Breast epithelium (tissue), 4 donors: Measurements from ENCODE around the gene RTL10. TPM values are rescaled to one million over a fixed set of nuclear protein-coding genes. Genes with fewer than 3 reads are reported as not detected.
A peak's percentile ranks its signal among the peaks of the same experiment; 100 is the strongest.
"Not testable (repeated sequence)": the region's sequence is repeated elsewhere in the genome, so short reads cannot be mapped to it uniquely, and the experiment has no call there.

ENCODE experiments used
- DNase-seq, 2 donors: peaks; one replicate each; pipeline ENCODE4 v3.0.0-alpha.2; 2019; ENCODE audit warnings: low spot score in 2 of 2
- H3K27ac ChIP-seq, 2 donors: fragments of 200-600 bp; sonication (generic) in 1 of 2; one replicate each; pipeline ENCODE4 v1.5.1; 2016 to 2019; ENCODE audit warnings: mild to moderate bottlenecking in 1 of 2
- H3K27me3 ChIP-seq, 2 donors: fragments of 200-600 bp; sonication (generic) in 1 of 2; one replicate each; pipeline versions ENCODE4 v1.5.1 to v1.6.0; 2017 to 2019; ENCODE audit warnings: control low read depth in 1 of 2, mild to moderate bottlenecking in 1 of 2
- H3K36me3 ChIP-seq: fragments of 200-600 bp; one replicate; pipeline ENCODE4 v1.5.1; 2019
- H3K4me1 ChIP-seq, 2 donors: fragments of 200-600 bp; sonication (generic); one replicate each; pipeline ENCODE4 v1.5.1; 2016 to 2019; ENCODE audit warnings: control low read depth in 1 of 2
- H3K4me3 ChIP-seq, 3 donors: fragments of 200-600 bp; sonication (generic); 1 replicate in 2 of 3; 2 replicates in 1 of 3; pipeline ENCODE4 v1.5.1; 2016 to 2019; ENCODE audit warnings: mild to moderate bottlenecking in 3 of 3, moderate library complexity in 2 of 3
- H3K9me3 ChIP-seq, 2 donors: fragments of 200-600 bp; sonication (generic) in 1 of 2; one replicate each; pipeline ENCODE4 v1.5.1; 2016 to 2019; ENCODE audit warnings: control low read depth in 1 of 2
- POLR2A ChIP-seq: fragments of 450-650 bp; IDR thresholded peaks from one replicate; pipeline ENCODE4 v1.6.1; 2016; ENCODE audit warnings: antibody characterized with exemption, mild to moderate bottlenecking, moderate library complexity
- POLR2AphosphoS5 ChIP-seq, 3 donors: sonication (generic); formaldehyde crosslinking; IDR thresholded peaks; one replicate each; pipeline ENCODE4 v1.6.1; 2017; ENCODE audit warnings: antibody characterized with exemption in 3 of 3
- intact Hi-C: fragments of 100-400 bp; cut with DNase I; formaldehyde crosslinking; loops from one replicate; pipeline ENCODE4 v1.15.1; 2023; ENCODE audit warnings: low total_unique reads
- total RNA-seq, 3 donors: library from RNA; depleted of rRNA; stranded (reverse); fragments of >200 nt; gene quantifications; one replicate each; pipeline ENCODE4 v1.1.0, GENCODE V29; 2016
- TF ChIP-seq, protein P1 (sequence below), 3 donors: fragments of 450-650 bp; IDR thresholded peaks; one replicate each; pipeline ENCODE4 v1.5.1; 2016 to 2017; ENCODE audit warnings: antibody characterized with exemption in 3 of 3, mild to moderate bottlenecking in 3 of 3, moderate library complexity in 3 of 3

RTL10 gene
- total RNA-seq, 3 donors from 2014 or later, result 6.7 to 21.5 (median 14.1) TPM

DNA sequence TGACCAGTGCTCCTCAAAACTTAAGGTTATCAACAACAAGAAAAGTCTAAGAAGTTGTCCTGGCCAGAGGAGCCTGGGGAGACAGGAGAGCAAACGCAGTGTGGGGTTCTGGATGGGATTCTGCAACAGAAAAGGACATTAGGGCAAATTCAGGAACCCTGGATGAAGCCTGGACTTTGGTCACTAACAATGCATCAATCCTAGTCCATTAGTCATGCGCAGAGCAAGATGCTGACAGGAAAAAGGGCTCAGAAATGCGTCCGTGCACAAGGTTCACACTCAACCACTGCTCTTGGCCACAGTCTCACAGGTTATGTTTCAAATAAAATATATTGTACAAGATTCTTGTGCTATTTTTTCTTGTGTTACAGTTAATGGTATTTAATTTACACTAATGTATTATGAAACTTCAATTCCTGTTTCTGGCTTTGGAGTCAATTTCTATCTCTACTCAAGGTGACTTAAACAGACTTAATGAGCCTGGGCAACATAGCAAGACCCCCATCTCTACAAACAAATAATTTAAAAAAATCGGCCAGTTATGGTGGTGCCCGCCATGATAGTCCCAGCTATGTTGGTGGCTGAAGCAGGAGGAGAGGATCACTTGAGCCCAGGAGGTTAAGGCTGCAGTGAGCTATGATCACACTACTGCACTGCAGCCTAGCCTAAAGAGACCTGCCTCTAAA lies 13.6 kb downstream of the RTL10 start:
- Histone ChIP-seq H3K9me3 (no peaks in the 10 kb centered on the region), H3K4me1 (peaks cover 18 to 21% of the 10 kb centered on the region in 2 donors), H3K36me3 (no peaks in the 10 kb centered on the region), H3K27me3 (no peaks in the 10 kb centered on the region), H3K4me3 (no peak overlapping the region), H3K27ac (no peak overlapping the region)
- TF ChIP-seq, protein P1, sequence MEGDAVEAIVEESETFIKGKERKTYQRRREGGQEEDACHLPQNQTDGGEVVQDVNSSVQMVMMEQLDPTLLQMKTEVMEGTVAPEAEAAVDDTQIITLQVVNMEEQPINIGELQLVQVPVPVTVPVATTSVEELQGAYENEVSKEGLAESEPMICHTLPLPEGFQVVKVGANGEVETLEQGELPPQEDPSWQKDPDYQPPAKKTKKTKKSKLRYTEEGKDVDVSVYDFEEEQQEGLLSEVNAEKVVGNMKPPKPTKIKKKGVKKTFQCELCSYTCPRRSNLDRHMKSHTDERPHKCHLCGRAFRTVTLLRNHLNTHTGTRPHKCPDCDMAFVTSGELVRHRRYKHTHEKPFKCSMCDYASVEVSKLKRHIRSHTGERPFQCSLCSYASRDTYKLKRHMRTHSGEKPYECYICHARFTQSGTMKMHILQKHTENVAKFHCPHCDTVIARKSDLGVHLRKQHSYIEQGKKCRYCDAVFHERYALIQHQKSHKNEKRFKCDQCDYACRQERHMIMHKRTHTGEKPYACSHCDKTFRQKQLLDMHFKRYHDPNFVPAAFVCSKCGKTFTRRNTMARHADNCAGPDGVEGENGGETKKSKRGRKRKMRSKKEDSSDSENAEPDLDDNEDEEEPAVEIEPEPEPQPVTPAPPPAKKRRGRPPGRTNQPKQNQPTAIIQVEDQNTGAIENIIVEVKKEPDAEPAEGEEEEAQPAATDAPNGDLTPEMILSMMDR (IDR thresholded peaks at IDR 0.05), result no peak
- no peak for TF ChIP-seq POLR2AphosphoS5 (IDR thresholded peaks at IDR 0.05)
- TF ChIP-seq POLR2A, result no peak
- intact Hi-C loops, result no loop called here
- DNase-seq, result no peak

DNA sequence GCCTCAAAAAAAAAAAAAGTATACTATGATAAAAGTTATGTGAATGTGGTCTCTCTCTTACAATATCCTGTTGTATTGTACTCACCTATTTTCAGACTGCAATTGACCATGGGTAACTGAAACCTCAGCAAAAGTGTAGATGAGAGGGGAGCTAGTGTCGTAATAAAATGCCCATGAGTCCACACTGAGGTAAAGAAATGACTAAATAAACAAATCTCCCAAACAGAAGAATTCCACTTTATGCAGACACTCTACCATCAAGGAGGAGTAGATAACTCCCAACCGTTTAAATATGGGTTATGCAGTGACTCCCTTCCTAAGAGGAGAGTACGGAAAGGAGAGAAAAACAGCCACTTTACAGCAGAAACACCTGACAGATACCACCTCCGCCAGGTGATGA lies 14.6 kb downstream of the RTL10 start:
- no peak overlapping the region for H3K4me3 ChIP-seq
- H3K27me3 ChIP-seq, result no peaks in the 10 kb centered on the region
- DNase-seq, result no peak
- no peaks in the 10 kb centered on the region for H3K36me3 ChIP-seq
- H3K4me1 ChIP-seq, result peaks cover 17 to 18% of the 10 kb centered on the region in 2 donors
- H3K9me3 ChIP-seq, result no peaks in the 10 kb centered on the region
- no peak overlapping the region for H3K27ac ChIP-seq
- TF ChIP-seq POLR2AphosphoS5 (IDR thresholded peaks at IDR 0.05), result no peak
- TF ChIP-seq, protein P1 (IDR thresholded peaks at IDR 0.05), result no peak
- TF ChIP-seq POLR2A, result no peak
- intact Hi-C loops, result no loop called here

DNA sequence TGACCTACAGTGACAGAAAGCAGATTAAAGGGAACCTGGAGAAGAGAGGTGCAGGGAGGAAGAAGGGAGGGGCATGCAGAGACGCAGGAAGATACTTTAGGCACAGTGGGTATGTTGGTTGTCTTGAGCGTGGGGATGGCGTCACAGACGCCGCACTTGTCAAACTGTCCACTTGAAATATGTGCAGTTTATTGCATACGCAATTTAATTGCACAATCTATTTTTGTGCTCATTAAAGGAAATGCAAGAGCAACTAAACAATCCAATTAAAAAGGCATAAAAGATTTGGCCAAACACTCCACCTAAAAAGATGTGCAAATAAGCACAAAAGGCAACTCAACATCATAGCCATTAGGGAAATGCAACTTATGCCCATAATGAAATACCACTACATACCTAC lies 16.8 kb downstream of the RTL10 start:
- Histone ChIP-seq H3K9me3 (no peaks in the 10 kb centered on the region), H3K27ac (no peak overlapping the region), H3K4me1 (peaks cover 0 to 8% of the 10 kb centered on the region in 2 donors), H3K36me3 (no peaks in the 10 kb centered on the region), H3K27me3 (no peaks in the 10 kb centered on the region), H3K4me3 (no peak overlapping the region)
- intact Hi-C loops, result loop anchor here (2.0 kb wide), 1 partner anchor 37 kb away; no protein-coding TSS in a partner anchor
- no peak for TF ChIP-seq POLR2AphosphoS5 (IDR thresholded peaks at IDR 0.05)
- TF ChIP-seq, protein P1 (IDR thresholded peaks at IDR 0.05), result no peak
- no peak for TF ChIP-seq POLR2A
- no peak for DNase-seq

DNA sequence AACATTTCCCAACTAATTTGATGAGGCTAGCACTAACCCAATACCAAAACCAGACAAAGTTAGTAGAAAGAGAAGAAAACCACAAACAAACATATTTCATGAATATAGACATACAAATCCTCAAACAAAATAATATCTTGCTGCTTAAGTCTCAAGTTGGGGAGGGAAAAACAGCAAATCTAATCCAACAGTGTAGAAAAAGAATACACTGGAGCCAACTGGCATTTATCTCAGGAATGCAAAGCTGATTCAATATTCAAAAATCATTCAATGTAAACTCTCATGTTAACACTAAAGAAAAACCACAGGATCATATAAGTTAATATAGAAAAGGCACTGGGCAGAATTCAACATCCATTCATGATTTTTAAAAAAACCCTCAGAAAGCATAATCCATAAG lies 18.2 kb downstream of the RTL10 start:
- Histone ChIP-seq H3K27ac (no peak overlapping the region), H3K27me3 (no peaks in the 10 kb centered on the region), H3K4me1 (no peaks in the 10 kb centered on the region), H3K36me3 (no peaks in the 10 kb centered on the region), H3K4me3 (no peak overlapping the region), H3K9me3 (no peaks in the 10 kb centered on the region)
- TF ChIP-seq POLR2A (no peak), POLR2AphosphoS5 (IDR thresholded peaks at IDR 0.05) (no peak)
- TF ChIP-seq, protein P1 (IDR thresholded peaks at IDR 0.05), result no peak
- DNase-seq, result no peak
- intact Hi-C loops, result loop anchor here (2.0 kb wide), 1 partner anchor 38 kb away; no protein-coding TSS in a partner anchor

DNA sequence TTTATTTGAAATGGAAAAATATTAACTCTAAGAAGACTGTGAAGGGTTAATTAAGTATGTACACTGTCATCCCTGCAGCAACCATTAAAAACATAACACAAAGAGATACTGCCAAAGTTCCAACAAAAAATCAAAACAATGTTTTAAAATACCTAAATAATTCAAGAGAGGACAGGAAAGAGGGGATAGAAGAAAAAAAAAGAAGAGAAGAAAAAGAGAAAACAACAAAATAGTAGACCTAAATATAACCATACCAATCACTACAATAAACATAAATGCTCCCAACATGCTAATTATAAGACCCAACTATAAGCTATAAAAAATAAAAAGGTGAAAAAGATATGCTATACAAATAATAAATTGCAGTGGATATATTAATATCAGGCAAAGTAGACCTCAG lies 20.1 kb downstream of the RTL10 start:
- intact Hi-C loops, result no loop called here
- no peaks in the 10 kb centered on the region for H3K4me1 ChIP-seq
- H3K4me3 ChIP-seq, result no peak overlapping the region
- no peak for DNase-seq
- no peaks in the 10 kb centered on the region for H3K36me3 ChIP-seq
- no peak overlapping the region for H3K27ac ChIP-seq
- no peaks in the 10 kb centered on the region for H3K27me3 ChIP-seq
- H3K9me3 ChIP-seq, result no peaks in the 10 kb centered on the region
- TF ChIP-seq POLR2A (no peak), POLR2AphosphoS5 (IDR thresholded peaks at IDR 0.05) (no peak)
- TF ChIP-seq, protein P1 (IDR thresholded peaks at IDR 0.05), result no peak

DNA sequence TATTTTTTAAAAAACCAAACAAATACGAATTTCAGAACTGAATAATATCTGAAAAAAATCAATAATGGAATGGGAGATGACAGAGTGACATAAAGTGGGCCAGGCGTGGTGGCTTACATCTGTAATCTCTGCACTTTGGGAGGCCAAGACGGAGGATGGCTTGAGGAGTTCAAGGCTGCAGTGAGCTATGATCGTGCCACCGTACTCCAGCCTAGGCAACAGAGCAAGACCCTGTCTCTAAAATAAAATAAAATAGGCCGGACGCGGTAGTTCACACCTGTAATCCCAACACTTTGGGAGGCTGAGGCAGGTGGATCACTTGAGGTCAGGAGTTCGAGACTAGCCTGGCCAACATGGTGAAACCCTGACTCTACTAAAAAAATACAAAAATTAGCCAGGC lies 21.3 kb downstream of the RTL10 start:
- peak in 1 of 2 donors; percentile 16 for DNase-seq
- intact Hi-C loops, H3K9me3 ChIP-seq, H3K27ac ChIP-seq, H3K4me3 ChIP-seq, H3K27me3 ChIP-seq, H3K4me1 ChIP-seq, H3K36me3 ChIP-seq: not testable (repeated sequence)
